Endothelial cell of umbilical vein (primary cell): ENCODE data around the gene STK38.

Experiments used
- GATA2 ChIP-seq: IDR thresholded peaks from 2 replicates; pipeline ENCODE4 v1.7.0; 2011; ENCODE audit warnings: low read depth, mild to moderate bottlenecking, moderate library complexity, mixed read lengths, low read length; ENCODE audit not compliant: insufficient read length, insufficient read depth
- MYC ChIP-seq: IDR thresholded peaks from one replicate; pipeline ENCODE4 v1.6.1; 2011; ENCODE audit warnings: mild to moderate bottlenecking, low read depth, low read length
- POLR2A ChIP-seq: IDR thresholded peaks from 2 replicates; pipeline ENCODE4 v1.6.1; 2012; ENCODE audit warnings: low read depth, mild to moderate bottlenecking, control low read depth, low read length
- POLR2AphosphoS5 ChIP-seq: IDR thresholded peaks from 2 replicates; pipeline ENCODE4 v1.6.1; 2012; ENCODE audit warnings: low read depth, mild to moderate bottlenecking, control low read depth, low read length, moderate library complexity; ENCODE audit not compliant: insufficient read depth
- TF ChIP-seq, protein P1 (sequence below), 2 donors: IDR thresholded peaks; 1 replicate in 1 of 2; 2 replicates in 1 of 2; pipeline ENCODE4 v1.5.1; 2011; ENCODE audit warnings: low read length in 2 of 2, mild to moderate bottlenecking in 2 of 2, moderate library complexity in 2 of 2, control low read depth in 1 of 2, inconsistent platforms in 1 of 2, low read depth in 1 of 2; ENCODE audit not compliant: insufficient read depth in 1 of 2; ENCODE audit errors: extremely low read depth in 1 of 2
- TF ChIP-seq, protein P2 (sequence below): IDR thresholded peaks from 2 replicates; pipeline ENCODE4 v1.6.1; 2011; ENCODE audit not compliant: insufficient read depth, insufficient read length

DNA sequence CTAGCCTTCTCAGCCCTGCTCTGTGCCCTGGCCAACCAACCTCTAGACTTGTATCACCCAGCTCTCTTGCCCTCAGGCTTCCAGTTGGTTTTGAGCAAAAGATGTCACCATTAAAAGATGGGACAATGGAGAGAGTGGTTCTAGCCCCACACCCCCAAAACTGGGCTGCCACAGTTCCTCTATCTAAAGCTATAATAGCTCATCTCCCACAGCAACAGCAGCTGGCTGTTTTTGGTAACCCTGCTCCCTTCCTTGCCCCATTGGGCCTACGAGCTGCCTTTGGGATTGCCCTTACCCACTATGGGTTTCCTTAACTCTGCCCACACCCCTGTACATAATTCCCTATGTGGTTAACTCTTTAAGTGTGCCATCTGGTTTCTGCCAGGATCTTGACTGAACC lies 39.3 kb upstream of the STK38 start:
- TF ChIP-seq, protein P1, sequence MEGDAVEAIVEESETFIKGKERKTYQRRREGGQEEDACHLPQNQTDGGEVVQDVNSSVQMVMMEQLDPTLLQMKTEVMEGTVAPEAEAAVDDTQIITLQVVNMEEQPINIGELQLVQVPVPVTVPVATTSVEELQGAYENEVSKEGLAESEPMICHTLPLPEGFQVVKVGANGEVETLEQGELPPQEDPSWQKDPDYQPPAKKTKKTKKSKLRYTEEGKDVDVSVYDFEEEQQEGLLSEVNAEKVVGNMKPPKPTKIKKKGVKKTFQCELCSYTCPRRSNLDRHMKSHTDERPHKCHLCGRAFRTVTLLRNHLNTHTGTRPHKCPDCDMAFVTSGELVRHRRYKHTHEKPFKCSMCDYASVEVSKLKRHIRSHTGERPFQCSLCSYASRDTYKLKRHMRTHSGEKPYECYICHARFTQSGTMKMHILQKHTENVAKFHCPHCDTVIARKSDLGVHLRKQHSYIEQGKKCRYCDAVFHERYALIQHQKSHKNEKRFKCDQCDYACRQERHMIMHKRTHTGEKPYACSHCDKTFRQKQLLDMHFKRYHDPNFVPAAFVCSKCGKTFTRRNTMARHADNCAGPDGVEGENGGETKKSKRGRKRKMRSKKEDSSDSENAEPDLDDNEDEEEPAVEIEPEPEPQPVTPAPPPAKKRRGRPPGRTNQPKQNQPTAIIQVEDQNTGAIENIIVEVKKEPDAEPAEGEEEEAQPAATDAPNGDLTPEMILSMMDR (IDR thresholded peaks at IDR 0.05; ENCODE audit: extremely low read depth in 1 of 2, insufficient read depth in 1 of 2, low read depth in 1 of 2, low read length in 2 of 2) = no peak
- TF ChIP-seq MYC = no peak
- no peak for TF ChIP-seq POLR2A
- TF ChIP-seq, protein P2, sequence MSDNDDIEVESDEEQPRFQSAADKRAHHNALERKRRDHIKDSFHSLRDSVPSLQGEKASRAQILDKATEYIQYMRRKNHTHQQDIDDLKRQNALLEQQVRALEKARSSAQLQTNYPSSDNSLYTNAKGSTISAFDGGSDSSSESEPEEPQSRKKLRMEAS = no peak
- TF ChIP-seq POLR2AphosphoS5 = no peak
- no peak for TF ChIP-seq GATA2
